ENCODE results near the gene MYBPH. TPM values are rescaled to one million over a fixed set of nuclear protein-coding genes. Genes with fewer than 3 reads are reported as not detected.

MYBPH gene
- total RNA-seq, 2 donors from 2014 or later, result not detected

- no peak overlapping the region for H3K27ac ChIP-seq (ENCODE audit: low read depth, low read length)
- H3K36me3 ChIP-seq (ENCODE audit: control insufficient read depth, insufficient read depth, low read length), result no peaks in the 10 kb centered on the region
- 90 to 94% methylated on average over 8 of the region's 8 CpGs for WGBS, 2 experiments (ENCODE audit: insufficient coverage in 1 of 2, insufficient read length in 1 of 2)
- H3K27me3 Mint-ChIP-seq (ENCODE audit: insufficient read depth), result peaks cover 21% of the 10 kb centered on the region
- no peaks in the 10 kb centered on the region for H3K4me1 ChIP-seq (ENCODE audit: control insufficient read depth, insufficient read depth, low read length)
- no peaks in the 10 kb centered on the region for H3K9me3 ChIP-seq (ENCODE audit: control insufficient read depth, low read length)
- no peaks in the 10 kb centered on the region for H3K27me3 ChIP-seq (ENCODE audit: control insufficient read depth, insufficient read depth, low read length, poor library complexity, severe bottlenecking)
- no peak overlapping the region for H3K9ac ChIP-seq (ENCODE audit: extremely low read depth, low read length, poor library complexity, severe bottlenecking)
- H3K4me1 Mint-ChIP-seq, result peaks cover 2% of the 10 kb centered on the region
- DNase-seq, result no peak
- H3K27ac Mint-ChIP-seq, result no peak overlapping the region
- no peak for TF ChIP-seq CTCF (conservative IDR thresholded peaks at IDR 0.05)
- no peaks in the 10 kb centered on the region for H3K36me3 Mint-ChIP-seq (ENCODE audit: low read depth)
- H3K4me3 ChIP-seq (ENCODE audit: low read length), result no peak overlapping the region
- H3K4me3 Mint-ChIP-seq, result no peak overlapping the region
- no peaks in the 10 kb centered on the region for H3K9me3 Mint-ChIP-seq
Observed at GRCh38 chr1:203199816-203200571, 24.4 kb upstream of the MYBPH start.

GRCh38 chr1:203199481-203199815 is 23.8 kb upstream of the MYBPH start:
- Mint-ChIP-seq H3K9me3 (no peaks in the 10 kb centered on the region), H3K4me3 (no peak overlapping the region), H3K27me3 (ENCODE audit: insufficient read depth) (peaks cover 20% of the 10 kb centered on the region), H3K36me3 (ENCODE audit: low read depth) (no peaks in the 10 kb centered on the region), H3K27ac (no peak overlapping the region), H3K4me1 (peaks cover 2% of the 10 kb centered on the region)
- Histone ChIP-seq H3K4me1 (ENCODE audit: control insufficient read depth, insufficient read depth, low read length) (no peaks in the 10 kb centered on the region), H3K9me3 (ENCODE audit: control insufficient read depth, low read length) (no peaks in the 10 kb centered on the region), H3K27me3 (ENCODE audit: control insufficient read depth, insufficient read depth, low read length, poor library complexity, severe bottlenecking) (no peaks in the 10 kb centered on the region), H3K4me3 (ENCODE audit: low read length) (no peak overlapping the region), H3K27ac (ENCODE audit: low read depth, low read length) (no peak overlapping the region), H3K36me3 (ENCODE audit: control insufficient read depth, insufficient read depth, low read length) (no peaks in the 10 kb centered on the region), H3K9ac (ENCODE audit: extremely low read depth, low read length, poor library complexity, severe bottlenecking) (no peak overlapping the region)
- TF ChIP-seq CTCF (conservative IDR thresholded peaks at IDR 0.05), result no peak
- 92 to 96% methylated on average over 6 of the region's 6 CpGs for WGBS, 2 experiments (ENCODE audit: insufficient coverage in 1 of 2, insufficient read length in 1 of 2)
- no peak for DNase-seq

- no peak overlapping the region for H3K4me3 ChIP-seq (ENCODE audit: low read length)
- Mint-ChIP-seq H3K9me3 (no peaks in the 10 kb centered on the region), H3K27ac (no peak overlapping the region), H3K27me3 (ENCODE audit: insufficient read depth) (peaks cover 19% of the 10 kb centered on the region), H3K36me3 (ENCODE audit: low read depth) (no peaks in the 10 kb centered on the region), H3K4me3 (no peak overlapping the region), H3K4me1 (peaks cover 2% of the 10 kb centered on the region)
- H3K4me1 ChIP-seq (ENCODE audit: control insufficient read depth, insufficient read depth, low read length), result no peaks in the 10 kb centered on the region
- no peak overlapping the region for H3K27ac ChIP-seq (ENCODE audit: low read depth, low read length)
- no peaks in the 10 kb centered on the region for H3K27me3 ChIP-seq (ENCODE audit: control insufficient read depth, insufficient read depth, low read length, poor library complexity, severe bottlenecking)
- no peak for DNase-seq
- WGBS, 2 experiments (ENCODE audit: insufficient coverage in 1 of 2, insufficient read length in 1 of 2), result 93 to 100% methylated on average over 3 of the region's 3 CpGs
- no peak overlapping the region for H3K9ac ChIP-seq (ENCODE audit: extremely low read depth, low read length, poor library complexity, severe bottlenecking)
- no peak for TF ChIP-seq CTCF (conservative IDR thresholded peaks at IDR 0.05)
- H3K36me3 ChIP-seq (ENCODE audit: control insufficient read depth, insufficient read depth, low read length), result no peaks in the 10 kb centered on the region
- no peaks in the 10 kb centered on the region for H3K9me3 ChIP-seq (ENCODE audit: control insufficient read depth, low read length)
Observed at GRCh38 chr1:203199002-203199401, 23.4 kb upstream of the MYBPH start.

Measured in endodermal cell (in vitro differentiated cells).